ENCODE data around the gene NUDT8.
"Not testable (repeated sequence)": the region's sequence is repeated elsewhere in the genome, so short reads cannot be mapped to it uniquely, and the experiment has no call there.

The NUDT8 gene

DNA sequence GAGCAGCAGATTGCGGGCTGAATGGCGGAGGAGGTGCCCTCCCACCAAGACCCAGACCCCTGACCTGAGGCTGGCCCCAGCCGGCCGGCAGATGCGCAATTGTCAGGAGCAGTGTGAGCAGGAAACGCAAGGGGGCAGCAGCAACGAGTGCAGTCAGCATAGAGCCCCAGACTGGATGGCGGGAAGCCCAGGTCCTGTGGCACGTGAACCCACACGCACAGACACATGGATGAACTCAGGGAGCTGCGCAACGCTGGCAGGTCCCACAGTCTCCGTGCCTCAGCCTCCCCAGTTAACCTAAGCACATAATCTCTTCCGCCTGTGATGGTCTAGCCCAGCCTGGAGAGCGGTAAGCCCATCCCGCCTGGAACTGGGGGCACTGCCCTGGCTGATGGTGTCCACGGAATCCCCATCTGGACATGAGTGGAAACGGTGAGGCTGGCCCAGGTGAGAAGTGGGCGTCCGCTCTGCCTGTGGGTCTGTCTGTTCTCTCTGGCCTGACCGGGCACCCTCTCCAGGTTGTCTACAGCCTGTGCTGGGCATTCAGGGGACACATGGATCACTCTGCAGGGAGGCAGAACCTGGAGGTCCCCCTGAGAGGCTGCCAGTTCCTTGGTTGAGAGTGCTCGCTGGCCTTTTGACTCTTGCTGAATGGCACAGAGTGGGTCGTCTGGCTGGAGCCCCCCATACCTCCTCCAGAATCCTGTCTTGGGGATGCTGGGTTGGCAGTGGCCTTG lies 10.5 kb upstream of the NUDT8 start:
- Histone ChIP-seq H3K36me3 (ENCODE audit: insufficient read depth, insufficient read length, low read length) (no peaks in the 10 kb centered on the region), H3K9ac (ENCODE audit: insufficient read length, low read depth) (peak overlapping the region; percentile 37), H3K4me1 (ENCODE audit: insufficient read depth, insufficient read length) (peaks cover 10% of the 10 kb centered on the region), H3K9me3 (ENCODE audit: insufficient read depth, low read length) (peaks cover 15% of the 10 kb centered on the region; the same call in 1 of the 2 replicates), H3K27me3 (ENCODE audit: insufficient read depth, insufficient read length) (peaks cover 43% of the 10 kb centered on the region), H3K4me3 (ENCODE audit: insufficient read length, low read depth) (no peak overlapping the region)
- no peak for TF ChIP-seq ZNF274 (IDR thresholded peaks at IDR 0.05; ENCODE audit: low read depth, low read length)
- TF ChIP-seq SUZ12 (IDR thresholded peaks at IDR 0.05; ENCODE audit: extremely low read depth, insufficient read depth, insufficient read length) = no peak
- TF ChIP-seq YY1 (IDR thresholded peaks at IDR 0.05; ENCODE audit: insufficient read depth, insufficient read length) = no peak
- no peak for DNase-seq (ENCODE audit: low read depth, low spot score)

DNA sequence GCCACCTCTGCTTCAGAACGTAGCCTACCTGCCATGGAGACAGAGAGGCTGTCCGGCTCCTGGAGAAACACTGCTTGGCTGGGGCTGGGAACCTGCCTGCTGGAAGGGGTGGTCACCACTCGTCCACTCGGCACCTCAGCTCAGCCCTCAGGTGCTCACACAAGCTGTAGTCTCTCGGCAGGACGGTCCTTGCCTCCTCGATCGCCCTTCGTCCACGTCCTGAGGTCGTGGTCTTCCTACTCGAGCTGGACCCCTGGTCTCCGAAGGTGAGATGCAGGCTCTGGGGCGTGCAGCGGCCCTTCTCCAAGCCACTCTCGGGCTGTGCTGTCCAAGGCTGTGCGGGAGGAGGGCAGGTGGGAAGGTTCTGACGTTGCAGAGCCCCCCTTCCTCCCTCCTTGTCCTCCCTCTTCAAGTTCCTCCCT lies 9.7 kb upstream of the NUDT8 start, which contains the start of gene TBX10:
Gene TBX10 (minus strand): TSS at position 326 of the 422 bp plus-strand sequence. CDS start 291 bp downstream, at position 35.
- H3K36me3 ChIP-seq (ENCODE audit: insufficient read depth, insufficient read length, low read length) = no peaks in the 10 kb centered on the region
- H3K4me3 ChIP-seq (ENCODE audit: insufficient read length, low read depth) = no peak within 1 kb of the TSS
- H3K9me3 ChIP-seq (ENCODE audit: insufficient read depth, low read length) = peaks cover 15% of the 10 kb centered on the region; the same call in 1 of the 2 replicates
- no peak for DNase-seq (ENCODE audit: low read depth, low spot score)
- peaks cover 43% of the 10 kb centered on the region for H3K27me3 ChIP-seq (ENCODE audit: insufficient read depth, insufficient read length)
- H3K9ac ChIP-seq (ENCODE audit: insufficient read length, low read depth) = peak within 1 kb of the TSS; percentile 37
- no peak for TF ChIP-seq YY1 (IDR thresholded peaks at IDR 0.05; ENCODE audit: insufficient read depth, insufficient read length)
- no peak for TF ChIP-seq SUZ12 (IDR thresholded peaks at IDR 0.05; ENCODE audit: extremely low read depth, insufficient read depth, insufficient read length)
- no peak for TF ChIP-seq ZNF274 (IDR thresholded peaks at IDR 0.05; ENCODE audit: low read depth, low read length)
- H3K4me1 ChIP-seq (ENCODE audit: insufficient read depth, insufficient read length) = peaks cover 10% of the 10 kb centered on the region

DNA sequence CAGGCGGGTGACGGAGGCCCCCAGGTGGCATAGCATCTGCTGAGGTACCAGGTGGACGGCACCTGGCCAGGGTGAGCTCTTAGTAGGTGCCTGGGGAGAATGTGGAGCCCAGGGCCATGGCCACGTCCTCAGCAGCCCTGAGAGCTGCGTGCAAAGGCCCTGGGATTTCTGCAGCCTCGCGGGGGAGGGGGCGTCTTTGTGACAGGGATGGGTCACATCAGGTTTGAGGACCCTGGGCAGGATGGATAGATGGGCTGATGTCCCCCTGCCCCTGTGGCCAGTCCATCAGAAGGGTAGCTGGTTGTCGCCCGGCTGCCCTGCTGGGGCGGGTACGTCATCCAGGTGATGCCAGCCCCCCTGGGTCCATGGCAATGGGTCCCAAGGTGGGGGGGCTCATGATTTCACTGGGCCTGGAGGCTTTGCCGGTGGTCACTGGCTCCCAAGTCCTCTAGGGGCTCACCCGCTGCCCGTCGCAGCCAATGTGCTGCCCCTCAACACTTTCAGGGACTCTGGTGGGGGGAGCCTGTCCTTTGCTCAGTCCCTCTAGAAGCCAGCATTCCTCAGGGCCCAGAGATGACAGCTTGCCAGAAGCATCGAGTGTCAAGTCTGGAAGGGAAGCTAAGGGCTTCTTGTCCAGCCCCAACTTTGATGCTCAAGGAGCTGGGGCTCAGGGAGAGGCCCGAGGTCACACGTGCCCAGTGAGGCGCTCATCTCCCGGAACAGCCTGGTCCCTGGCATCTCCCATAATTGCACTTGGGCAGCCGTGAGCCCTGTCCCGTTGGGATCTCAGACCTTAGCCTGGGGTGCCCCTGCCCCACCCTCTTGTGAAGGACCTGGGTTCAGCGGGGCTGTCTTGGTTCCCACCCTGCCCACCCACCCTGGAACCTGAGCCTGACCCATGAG lies 9.0 kb upstream of the NUDT8 start:
- Histone ChIP-seq H3K4me1 (ENCODE audit: insufficient read depth, insufficient read length) (peaks cover 10% of the 10 kb centered on the region), H3K9me3 (ENCODE audit: insufficient read depth, low read length) (peaks cover 12% of the 10 kb centered on the region; the same call in 1 of the 2 replicates), H3K4me3 (ENCODE audit: insufficient read length, low read depth) (no peak overlapping the region), H3K36me3 (ENCODE audit: insufficient read depth, insufficient read length, low read length) (no peaks in the 10 kb centered on the region), H3K9ac (ENCODE audit: insufficient read length, low read depth) (peak overlapping the region; percentile 47), H3K27me3 (ENCODE audit: insufficient read depth, insufficient read length) (peaks cover 43% of the 10 kb centered on the region)
- DNase-seq (ENCODE audit: low read depth, low spot score) = no peak
- TF ChIP-seq SUZ12 (IDR thresholded peaks at IDR 0.05; ENCODE audit: extremely low read depth, insufficient read depth, insufficient read length) (no peak), ZNF274 (IDR thresholded peaks at IDR 0.05; ENCODE audit: low read depth, low read length) (no peak), YY1 (IDR thresholded peaks at IDR 0.05; ENCODE audit: insufficient read depth, insufficient read length) (no peak)

DNA sequence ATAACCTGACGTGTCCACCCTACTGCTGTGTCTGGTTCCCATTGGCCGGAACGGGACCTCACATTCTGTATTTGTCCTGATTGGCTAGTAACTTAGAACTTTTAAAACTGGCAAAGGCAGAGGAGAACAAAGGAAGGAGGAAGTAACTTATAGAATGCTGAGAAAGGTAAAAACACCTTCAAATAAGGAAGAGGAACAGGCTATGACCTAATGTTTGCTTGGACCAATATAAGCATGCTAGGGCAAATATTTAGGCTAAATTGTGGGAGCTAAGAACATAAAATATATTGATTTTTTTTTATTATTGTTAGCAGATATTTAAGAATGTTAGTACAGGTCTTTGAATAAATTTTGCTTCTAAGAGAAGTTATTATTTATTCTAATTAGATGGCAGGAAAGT lies 7.7 kb upstream of the NUDT8 start:
- not testable (repeated sequence) for H3K4me3 ChIP-seq (ENCODE audit: insufficient read length, low read depth); H3K36me3 ChIP-seq (ENCODE audit: insufficient read depth, insufficient read length, low read length); H3K9me3 ChIP-seq (ENCODE audit: insufficient read depth, low read length); DNase-seq (ENCODE audit: low read depth, low spot score); H3K9ac ChIP-seq (ENCODE audit: insufficient read length, low read depth)
- peaks cover 13% of the 10 kb centered on the region for H3K4me1 ChIP-seq (ENCODE audit: insufficient read depth, insufficient read length)
- H3K27me3 ChIP-seq (ENCODE audit: insufficient read depth, insufficient read length) = peaks cover 36% of the 10 kb centered on the region

DNA sequence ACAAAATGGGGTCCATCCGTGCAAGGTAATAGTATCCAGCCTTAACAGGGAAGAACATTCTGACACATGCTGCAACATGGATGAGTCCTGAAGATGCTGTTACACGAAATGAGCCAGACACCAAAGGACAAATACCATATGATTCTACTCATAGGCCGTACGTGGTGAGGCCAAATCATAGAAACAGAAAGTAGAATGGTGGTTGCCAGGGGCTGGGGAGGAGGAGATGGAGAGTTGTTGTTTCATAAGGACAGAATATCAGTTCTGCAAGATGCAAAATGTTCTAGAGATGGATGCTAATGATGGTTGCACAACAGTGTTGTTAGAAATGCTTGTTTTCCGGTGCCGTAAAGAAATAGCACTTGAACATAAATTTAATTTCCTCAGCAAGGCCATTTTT lies 7.2 kb upstream of the NUDT8 start:
- Histone ChIP-seq H3K36me3 (ENCODE audit: insufficient read depth, insufficient read length, low read length) (no peaks in the 10 kb centered on the region), H3K27me3 (ENCODE audit: insufficient read depth, insufficient read length) (peaks cover 31% of the 10 kb centered on the region), H3K9me3 (ENCODE audit: insufficient read depth, low read length) (no peaks in the 10 kb centered on the region; the same call in 1 of the 2 replicates), H3K4me3 (ENCODE audit: insufficient read length, low read depth) (no peak overlapping the region), H3K9ac (ENCODE audit: insufficient read length, low read depth) (no peak overlapping the region), H3K4me1 (ENCODE audit: insufficient read depth, insufficient read length) (peaks cover 15% of the 10 kb centered on the region)
- DNase-seq (ENCODE audit: low read depth, low spot score) = no peak
- TF ChIP-seq YY1 (IDR thresholded peaks at IDR 0.05; ENCODE audit: insufficient read depth, insufficient read length) (no peak), SUZ12 (IDR thresholded peaks at IDR 0.05; ENCODE audit: extremely low read depth, insufficient read depth, insufficient read length) (no peak), ZNF274 (IDR thresholded peaks at IDR 0.05; ENCODE audit: low read depth, low read length) (no peak)

DNA sequence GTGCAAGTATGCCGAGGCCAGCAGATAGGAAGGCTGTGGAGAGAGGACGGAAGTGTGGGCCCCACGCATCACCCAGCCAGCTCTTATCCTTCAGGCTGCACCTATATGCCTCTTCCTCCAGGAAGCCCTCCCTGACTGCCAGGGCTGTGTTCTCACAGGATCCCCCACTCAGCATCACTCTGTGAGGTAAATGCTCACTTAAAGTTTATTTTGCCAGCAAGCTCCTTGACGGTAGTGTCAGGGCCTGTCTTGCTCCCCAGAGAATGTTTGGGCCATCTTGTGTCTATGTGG lies 5.4 kb upstream of the NUDT8 start:
- H3K4me3 ChIP-seq (ENCODE audit: insufficient read length, low read depth) = no peak overlapping the region
- peaks cover 13% of the 10 kb centered on the region for H3K27me3 ChIP-seq (ENCODE audit: insufficient read depth, insufficient read length)
- TF ChIP-seq SUZ12 (IDR thresholded peaks at IDR 0.05; ENCODE audit: extremely low read depth, insufficient read depth, insufficient read length) = no peak
- TF ChIP-seq YY1 (IDR thresholded peaks at IDR 0.05; ENCODE audit: insufficient read depth, insufficient read length) = no peak
- H3K9ac ChIP-seq (ENCODE audit: insufficient read length, low read depth) = no peak overlapping the region
- no peaks in the 10 kb centered on the region; the same call in 1 of the 2 replicates for H3K9me3 ChIP-seq (ENCODE audit: insufficient read depth, low read length)
- H3K4me1 ChIP-seq (ENCODE audit: insufficient read depth, insufficient read length) = peaks cover 25% of the 10 kb centered on the region
- no peaks in the 10 kb centered on the region for H3K36me3 ChIP-seq (ENCODE audit: insufficient read depth, insufficient read length, low read length)
- no peak for DNase-seq (ENCODE audit: low read depth, low spot score)

Data from NT2/D1 (cell line).